Stimulated activated CD8-positive, alpha-beta memory T cell treated with anti-CD3 and anti-CD28 coated beads, Interleukin-7, amount 100 ng/mL, for 48 hours (primary cell): Measurements from ENCODE around the gene DZIP1.

ENCODE experiments used
- DNase-seq, 2 donors: peaks; one replicate each; pipeline ENCODE4 v3.0.0-alpha.2; 2020; ENCODE audit warnings: low read depth in 1 of 2; ENCODE audit errors: extremely low read depth in 1 of 2

Gene DZIP1

DNA sequence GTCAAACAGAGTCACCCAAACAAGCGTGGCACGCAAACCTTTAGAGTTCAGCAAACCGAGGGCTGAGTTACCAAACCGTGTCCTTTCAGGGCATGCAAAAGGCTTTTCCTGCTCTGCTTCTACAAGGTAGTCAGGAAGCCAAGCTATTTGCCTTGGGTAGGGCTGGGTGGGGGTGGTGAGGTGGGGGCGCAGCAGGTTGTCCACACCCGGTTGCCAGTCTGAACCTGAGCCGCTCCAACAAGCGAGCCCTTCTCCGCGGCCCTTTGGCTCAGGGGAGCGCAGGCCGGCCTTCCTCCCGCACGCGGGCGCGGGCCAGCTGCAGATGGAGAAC lies 92.3 kb downstream of the DZIP1 start:
- DNase-seq: no peak

DNA sequence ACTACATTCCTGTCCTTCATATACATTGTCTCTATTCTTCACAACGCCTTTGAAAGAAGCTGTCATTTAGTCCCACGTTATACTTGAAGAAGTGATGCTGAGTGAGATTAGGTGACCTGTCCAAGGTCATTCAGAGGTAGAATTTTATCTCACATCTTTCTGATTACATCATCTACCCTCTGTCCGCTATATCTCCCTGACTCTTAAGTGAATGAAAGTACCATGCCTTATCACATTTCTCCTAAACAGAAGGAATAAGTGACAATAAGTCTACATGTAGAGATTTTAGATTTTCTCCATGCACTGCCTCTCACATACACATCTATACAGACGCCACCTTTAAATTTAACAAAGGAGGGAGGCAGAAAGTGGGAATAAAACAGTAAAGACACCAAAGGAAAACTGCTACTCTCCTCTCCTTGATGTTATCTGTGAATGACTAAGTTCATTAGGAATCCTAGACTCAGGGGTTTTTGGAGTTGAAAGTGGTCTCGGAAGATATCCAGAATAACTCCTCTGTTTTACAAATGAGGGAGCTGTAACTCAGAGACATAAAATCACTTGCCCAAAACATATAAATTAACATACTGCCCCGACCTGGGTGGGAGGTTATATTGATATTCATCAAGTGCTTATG lies 96.9 kb downstream of the DZIP1 start:
- no peak for DNase-seq

DNA sequence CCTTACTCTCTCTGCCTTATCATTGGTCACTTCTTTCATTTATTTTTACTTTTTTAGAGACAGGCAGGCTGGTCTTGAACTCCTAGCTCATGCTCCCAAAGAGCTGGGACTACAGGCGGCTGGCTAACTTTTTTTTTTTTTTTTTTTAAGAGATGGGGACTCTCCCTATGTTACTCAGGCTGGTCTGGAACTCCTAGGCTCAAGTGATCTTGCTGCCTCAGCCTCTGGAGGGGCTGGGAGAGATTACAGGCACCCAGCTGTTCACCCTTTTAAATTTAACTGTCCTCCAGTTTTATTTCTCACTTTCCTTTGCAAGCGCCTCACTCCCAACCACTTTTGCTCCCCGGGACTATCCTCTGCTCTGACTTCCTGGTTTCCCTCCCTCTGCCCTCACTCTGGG lies 97.6 kb downstream of the DZIP1 start:
- DNase-seq: no peak

DNA sequence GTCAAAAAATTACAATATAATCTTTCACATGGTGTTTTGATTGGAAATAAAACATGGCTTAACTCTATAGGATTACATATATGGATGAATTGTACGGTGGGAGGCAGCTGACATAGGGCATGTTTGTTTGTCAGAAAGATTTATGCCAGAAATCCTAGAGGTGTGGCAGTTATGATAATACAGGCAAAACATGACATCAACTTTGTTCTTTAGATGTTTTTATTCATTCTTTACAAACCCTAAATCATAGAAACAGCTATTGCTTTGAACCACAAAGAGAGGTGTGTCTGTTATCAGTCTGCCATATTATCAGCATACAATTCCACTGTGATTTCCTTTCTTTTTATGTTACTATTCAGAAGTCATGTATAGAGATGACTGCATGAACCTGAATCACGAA lies 100.2 kb downstream of the DZIP1 start:
- no peak for DNase-seq

DNA sequence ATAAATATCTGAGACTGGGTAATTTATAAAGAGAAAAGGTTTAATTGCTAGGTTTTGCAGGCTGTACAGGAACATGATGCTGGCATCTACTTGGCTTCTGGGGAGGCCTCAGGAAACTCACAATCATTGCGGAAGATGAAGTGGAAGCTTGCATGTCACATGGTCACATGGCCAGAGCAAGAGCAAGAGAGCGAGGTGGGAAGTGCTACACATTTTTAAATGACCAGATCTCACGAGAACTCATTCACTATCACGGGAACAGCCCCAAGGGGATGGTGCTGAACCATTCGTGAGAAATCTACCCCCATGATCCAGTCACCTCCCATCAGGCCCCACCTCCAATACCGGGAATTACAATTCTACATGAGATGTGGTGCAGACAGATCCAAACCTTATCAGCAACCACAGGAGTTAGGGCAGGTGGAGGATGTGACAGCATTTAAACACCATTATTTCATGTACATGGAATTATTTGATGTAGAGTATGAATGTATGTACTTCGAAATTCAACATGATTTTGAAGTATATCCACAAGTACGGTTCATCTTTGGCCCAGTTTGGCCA lies 102.5 kb downstream of the DZIP1 start:
- DNase-seq: no peak

DNA sequence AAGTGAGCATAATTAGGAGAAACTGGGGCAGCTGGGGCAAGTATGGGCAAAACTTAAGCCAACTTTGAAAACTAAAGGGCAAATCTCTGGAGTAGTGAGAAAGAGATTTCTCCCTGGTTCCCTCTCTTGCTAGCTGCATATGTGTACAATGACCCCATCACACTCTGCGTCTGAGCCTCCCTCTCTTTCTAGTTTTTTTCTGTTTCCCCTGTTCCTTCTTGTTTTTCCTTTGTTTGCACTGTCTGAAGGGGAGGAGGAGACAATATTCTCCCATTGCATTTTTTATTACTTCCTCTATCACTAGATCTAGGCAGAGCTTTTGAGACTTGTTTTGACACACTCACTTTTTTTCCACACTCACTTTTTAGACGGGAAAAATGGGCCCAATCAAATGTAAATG lies 103.2 kb downstream of the DZIP1 start:
- no peak for DNase-seq

DNA sequence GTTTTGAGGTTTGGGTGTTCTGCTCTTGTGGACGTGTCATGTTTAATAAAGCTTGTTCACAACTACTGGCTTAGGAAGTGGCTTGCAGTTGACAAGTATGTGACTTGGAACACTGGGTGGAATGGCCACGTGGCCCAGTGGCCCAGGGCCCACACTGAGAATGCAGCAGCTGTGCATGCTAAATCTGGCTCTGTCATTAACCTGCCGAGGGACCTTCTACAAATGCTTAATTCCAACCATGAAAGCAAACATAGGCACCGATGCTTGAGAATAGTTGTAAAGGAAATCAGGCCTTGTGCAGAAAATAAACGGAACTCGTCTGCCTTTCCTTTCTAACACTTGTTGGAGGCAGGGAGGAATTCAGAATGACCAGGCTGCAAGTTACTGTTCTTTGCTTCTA lies 103.6 kb downstream of the DZIP1 start:
- no peak for DNase-seq

DNA sequence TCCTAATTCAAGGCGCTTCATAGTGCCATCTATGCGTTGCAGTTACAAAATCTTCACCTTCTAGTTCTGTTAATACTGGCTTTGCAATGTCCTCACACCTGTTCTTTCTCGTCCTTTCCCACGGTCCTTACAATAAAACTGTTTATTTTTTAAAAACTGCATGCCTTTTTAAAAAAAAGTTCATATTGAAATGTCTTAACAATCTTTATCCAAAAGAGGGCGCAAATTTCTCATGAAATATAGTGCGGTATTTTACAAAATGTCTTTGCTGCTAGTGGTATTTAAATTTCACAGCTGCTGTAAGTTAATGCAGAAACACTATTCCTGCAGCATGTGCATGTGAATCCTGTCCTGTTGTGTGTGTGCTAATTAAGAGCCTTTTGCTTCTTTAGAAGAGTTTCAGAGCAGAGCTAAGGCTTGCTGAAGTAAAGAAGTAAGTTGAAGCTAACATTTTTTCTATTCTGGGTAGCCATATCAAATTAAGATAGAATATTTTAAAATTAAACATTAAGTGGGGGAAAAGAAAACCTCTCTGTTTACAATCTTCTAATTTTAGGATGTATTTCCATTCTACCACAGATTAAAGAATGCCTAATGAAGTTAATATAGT lies 107.8 kb downstream of the DZIP1 start:
- DNase-seq: no peak

GRCh38 chr13:95535243-95535642 lies 109.3 kb downstream of the DZIP1 start:
- DNase-seq: peak in 1 of 2 donors; percentile 5

- DNase-seq: no peak
Observed at GRCh38 chr13:95533545-95534160, 110.9 kb downstream of the DZIP1 start.

DNA sequence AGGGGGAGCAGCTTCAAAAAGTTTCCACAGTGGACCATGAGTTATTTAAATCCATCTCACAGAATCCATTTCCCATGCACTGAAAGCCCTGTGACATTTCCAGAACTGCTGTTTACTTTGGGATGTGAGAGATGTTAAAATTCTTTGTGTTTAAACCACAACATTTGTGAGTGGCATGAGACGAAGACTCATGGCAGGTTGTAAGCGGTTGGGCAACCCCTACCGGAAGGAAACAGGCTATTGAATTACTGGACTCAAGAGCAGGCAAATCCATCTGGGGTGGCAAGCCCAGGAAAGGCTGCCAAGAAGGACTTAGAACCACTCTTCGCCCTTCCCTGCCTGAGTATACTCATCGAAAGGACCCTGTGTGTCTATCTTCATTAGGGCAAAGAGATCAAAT lies 114.3 kb downstream of the DZIP1 start:
- DNase-seq: no peak
